Measurements from ENCODE around the gene CDC42EP4.

The CDC42EP4 gene

GRCh38 chr17:73301369-73301768 lies 10.4 kb downstream of the CDC42EP4 start:
- DNase-seq (ENCODE audit: low read depth) = no peak
- TF ChIP-seq, protein P1, sequence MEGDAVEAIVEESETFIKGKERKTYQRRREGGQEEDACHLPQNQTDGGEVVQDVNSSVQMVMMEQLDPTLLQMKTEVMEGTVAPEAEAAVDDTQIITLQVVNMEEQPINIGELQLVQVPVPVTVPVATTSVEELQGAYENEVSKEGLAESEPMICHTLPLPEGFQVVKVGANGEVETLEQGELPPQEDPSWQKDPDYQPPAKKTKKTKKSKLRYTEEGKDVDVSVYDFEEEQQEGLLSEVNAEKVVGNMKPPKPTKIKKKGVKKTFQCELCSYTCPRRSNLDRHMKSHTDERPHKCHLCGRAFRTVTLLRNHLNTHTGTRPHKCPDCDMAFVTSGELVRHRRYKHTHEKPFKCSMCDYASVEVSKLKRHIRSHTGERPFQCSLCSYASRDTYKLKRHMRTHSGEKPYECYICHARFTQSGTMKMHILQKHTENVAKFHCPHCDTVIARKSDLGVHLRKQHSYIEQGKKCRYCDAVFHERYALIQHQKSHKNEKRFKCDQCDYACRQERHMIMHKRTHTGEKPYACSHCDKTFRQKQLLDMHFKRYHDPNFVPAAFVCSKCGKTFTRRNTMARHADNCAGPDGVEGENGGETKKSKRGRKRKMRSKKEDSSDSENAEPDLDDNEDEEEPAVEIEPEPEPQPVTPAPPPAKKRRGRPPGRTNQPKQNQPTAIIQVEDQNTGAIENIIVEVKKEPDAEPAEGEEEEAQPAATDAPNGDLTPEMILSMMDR (IDR thresholded peaks at IDR 0.05; ENCODE audit: low read depth, low read length, missing control alignments) = no peak
- in situ Hi-C loops (cut with HindIII; ENCODE audit: low sequenced_read_pairs) = no loop called here
- no peak overlapping the region for H3K4me3 ChIP-seq (ENCODE audit: low read depth, low read length)

- in situ Hi-C loops (cut with HindIII; ENCODE audit: low sequenced_read_pairs) = no loop called here
- no peak overlapping the region for H3K4me3 ChIP-seq (ENCODE audit: low read depth, low read length)
- no peak for DNase-seq (ENCODE audit: low read depth)
- TF ChIP-seq, protein P1 (IDR thresholded peaks at IDR 0.05; ENCODE audit: low read depth, low read length, missing control alignments) = no peak
Observed at GRCh38 chr17:73300392-73300791, 11.4 kb downstream of the CDC42EP4 start.

GRCh38 chr17:73297934-73298861 lies 13.6 kb downstream of the CDC42EP4 start:
- in situ Hi-C loops (cut with HindIII; ENCODE audit: low sequenced_read_pairs) = no loop called here
- TF ChIP-seq, protein P1 (IDR thresholded peaks at IDR 0.05; ENCODE audit: low read depth, low read length, missing control alignments) = no peak
- H3K4me3 ChIP-seq (ENCODE audit: low read depth, low read length) = no peak overlapping the region
- no peak for DNase-seq (ENCODE audit: low read depth)

DNA sequence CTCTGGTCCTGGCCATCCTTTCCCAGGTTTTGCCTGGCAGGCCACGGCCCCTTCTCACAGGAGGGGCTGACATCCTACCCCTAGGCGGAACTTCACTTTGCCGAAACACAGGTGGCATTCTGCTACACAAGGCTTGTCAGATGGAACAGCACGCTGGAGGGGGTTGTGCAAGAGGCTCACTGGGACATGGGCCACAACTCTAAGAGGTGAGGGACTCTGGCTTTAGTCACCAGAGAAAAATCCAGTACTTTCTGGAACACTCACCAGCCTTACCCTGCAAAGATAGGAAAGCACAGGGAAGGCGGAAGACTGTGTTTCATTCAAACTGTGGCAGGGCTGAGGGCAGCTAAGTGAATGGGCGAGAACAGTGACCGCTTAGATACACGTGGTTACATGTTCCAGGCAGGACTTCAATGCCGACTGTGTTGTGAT lies 18.3 kb downstream of the CDC42EP4 start:
- TF ChIP-seq, protein P1 (IDR thresholded peaks at IDR 0.05; ENCODE audit: low read depth, low read length, missing control alignments) = no peak
- H3K4me3 ChIP-seq (ENCODE audit: low read depth, low read length) = no peak overlapping the region
- DNase-seq (ENCODE audit: low read depth) = no peak
- in situ Hi-C loops (cut with HindIII; ENCODE audit: low sequenced_read_pairs) = no loop called here

DNA sequence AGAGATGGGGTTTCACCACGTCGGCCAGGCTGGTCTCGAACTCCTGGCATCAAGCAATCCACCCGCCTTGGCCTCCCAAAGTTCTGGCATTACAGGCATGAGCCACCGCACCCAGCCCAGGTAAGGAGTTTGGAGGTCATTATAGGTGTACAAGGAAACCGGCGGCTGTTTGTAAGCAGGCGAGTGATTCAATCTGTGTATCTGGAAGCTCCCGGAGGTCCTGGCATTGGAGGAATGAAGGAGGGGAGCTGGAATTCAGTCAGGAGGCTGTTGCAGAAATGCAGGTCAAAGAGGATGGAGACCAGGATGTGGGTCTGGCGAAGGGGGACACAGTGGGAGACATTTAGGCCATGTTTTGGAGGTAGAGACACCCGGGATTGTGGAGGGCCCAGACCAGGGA lies 18.8 kb downstream of the CDC42EP4 start:
- no peak overlapping the region for H3K4me3 ChIP-seq (ENCODE audit: low read depth, low read length)
- in situ Hi-C loops (cut with HindIII; ENCODE audit: low sequenced_read_pairs) = no loop called here
- no peak for DNase-seq (ENCODE audit: low read depth)
- TF ChIP-seq, protein P1 (IDR thresholded peaks at IDR 0.05; ENCODE audit: low read depth, low read length, missing control alignments) = no peak

GRCh38 chr17:73292031-73292531 lies 19.7 kb downstream of the CDC42EP4 start:
- no peak overlapping the region for H3K4me3 ChIP-seq (ENCODE audit: low read depth, low read length)
- in situ Hi-C loops (cut with HindIII; ENCODE audit: low sequenced_read_pairs) = no loop called here
- TF ChIP-seq, protein P1 (IDR thresholded peaks at IDR 0.05; ENCODE audit: low read depth, low read length, missing control alignments) = no peak
- DNase-seq (ENCODE audit: low read depth) = no peak

All from astrocyte of the cerebellum (primary cell).